GM10266 (cell line): ENCODE data around the gene COX14.

Experiments used
- DNase-seq: peaks from one replicate; pipeline ENCODE4 v3.0.0; 2012; ENCODE audit errors: extremely low spot score
- TF ChIP-seq, protein P1 (sequence below): IDR thresholded peaks from 2 replicates; pipeline ENCODE4 v1.5.1; 2012; ENCODE audit warnings: mild to moderate bottlenecking, low read depth; ENCODE audit not compliant: control insufficient read depth, insufficient read depth; ENCODE audit errors: missing control alignments

The COX14 gene

DNA sequence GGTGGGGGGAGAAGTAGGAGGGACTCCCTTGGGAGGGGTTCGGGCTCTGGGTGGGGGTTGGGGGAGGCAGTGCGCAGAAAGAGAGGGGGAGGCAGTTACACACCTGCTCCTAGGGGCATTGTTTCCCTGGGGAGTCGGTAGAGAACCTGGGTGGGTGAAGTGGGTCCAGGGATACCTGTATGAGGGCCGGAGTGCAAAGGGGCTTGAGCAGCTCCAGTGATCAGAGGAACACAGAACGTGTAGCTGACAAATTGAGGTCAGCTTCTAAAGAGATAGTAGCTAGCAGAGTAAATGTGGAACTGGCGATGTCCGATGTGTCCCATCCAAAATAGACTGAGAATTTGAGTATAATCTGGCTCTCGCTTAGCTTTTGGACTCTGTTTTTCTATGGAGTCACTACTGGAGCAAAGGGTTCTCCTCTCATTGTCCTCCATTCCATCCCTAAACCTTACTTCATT lies 26.4 kb upstream of the COX14 start:
- TF ChIP-seq, protein P1, sequence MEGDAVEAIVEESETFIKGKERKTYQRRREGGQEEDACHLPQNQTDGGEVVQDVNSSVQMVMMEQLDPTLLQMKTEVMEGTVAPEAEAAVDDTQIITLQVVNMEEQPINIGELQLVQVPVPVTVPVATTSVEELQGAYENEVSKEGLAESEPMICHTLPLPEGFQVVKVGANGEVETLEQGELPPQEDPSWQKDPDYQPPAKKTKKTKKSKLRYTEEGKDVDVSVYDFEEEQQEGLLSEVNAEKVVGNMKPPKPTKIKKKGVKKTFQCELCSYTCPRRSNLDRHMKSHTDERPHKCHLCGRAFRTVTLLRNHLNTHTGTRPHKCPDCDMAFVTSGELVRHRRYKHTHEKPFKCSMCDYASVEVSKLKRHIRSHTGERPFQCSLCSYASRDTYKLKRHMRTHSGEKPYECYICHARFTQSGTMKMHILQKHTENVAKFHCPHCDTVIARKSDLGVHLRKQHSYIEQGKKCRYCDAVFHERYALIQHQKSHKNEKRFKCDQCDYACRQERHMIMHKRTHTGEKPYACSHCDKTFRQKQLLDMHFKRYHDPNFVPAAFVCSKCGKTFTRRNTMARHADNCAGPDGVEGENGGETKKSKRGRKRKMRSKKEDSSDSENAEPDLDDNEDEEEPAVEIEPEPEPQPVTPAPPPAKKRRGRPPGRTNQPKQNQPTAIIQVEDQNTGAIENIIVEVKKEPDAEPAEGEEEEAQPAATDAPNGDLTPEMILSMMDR = no peak
- DNase-seq = no peak

DNA sequence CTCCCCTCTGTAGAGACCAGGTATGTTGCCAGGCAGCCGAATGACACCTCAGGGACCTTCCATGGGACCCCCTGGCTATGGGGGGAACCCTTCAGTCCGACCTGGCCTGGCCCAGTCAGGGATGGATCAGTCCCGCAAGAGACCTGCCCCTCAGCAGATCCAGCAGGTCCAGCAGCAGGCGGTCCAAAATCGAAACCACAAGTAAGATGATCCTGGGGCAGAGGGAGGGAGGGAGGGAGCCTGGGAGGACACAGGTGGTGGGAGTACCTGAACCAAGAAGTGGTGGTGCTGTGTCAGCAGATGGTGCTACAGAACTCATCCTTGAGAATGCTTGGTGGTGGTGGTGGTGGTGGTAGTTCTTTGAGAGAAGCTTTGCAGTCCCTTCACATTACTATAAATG lies 25.9 kb upstream of the COX14 start:
- TF ChIP-seq, protein P1 = no peak
- DNase-seq = no peak

DNA sequence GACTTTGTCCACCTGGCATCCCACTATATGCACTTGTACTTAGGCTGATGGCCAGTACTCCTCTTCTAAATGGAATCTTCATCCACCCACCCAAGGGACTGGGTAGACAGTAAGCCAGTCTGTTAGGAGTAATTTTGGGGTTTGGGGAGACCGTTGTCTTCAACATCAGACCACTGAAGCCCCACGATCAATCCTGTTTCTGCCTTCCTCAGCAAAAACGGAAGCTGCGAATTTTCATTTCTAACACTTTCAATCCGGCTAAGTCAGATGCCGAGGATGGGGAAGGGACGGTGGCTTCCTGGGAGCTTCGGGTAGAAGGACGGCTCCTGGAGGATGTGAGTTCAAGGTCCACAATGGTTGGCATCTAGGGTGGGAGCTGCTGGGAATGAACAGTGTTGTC lies 24.9 kb upstream of the COX14 start:
- TF ChIP-seq, protein P1 = no peak
- no peak for DNase-seq

DNA sequence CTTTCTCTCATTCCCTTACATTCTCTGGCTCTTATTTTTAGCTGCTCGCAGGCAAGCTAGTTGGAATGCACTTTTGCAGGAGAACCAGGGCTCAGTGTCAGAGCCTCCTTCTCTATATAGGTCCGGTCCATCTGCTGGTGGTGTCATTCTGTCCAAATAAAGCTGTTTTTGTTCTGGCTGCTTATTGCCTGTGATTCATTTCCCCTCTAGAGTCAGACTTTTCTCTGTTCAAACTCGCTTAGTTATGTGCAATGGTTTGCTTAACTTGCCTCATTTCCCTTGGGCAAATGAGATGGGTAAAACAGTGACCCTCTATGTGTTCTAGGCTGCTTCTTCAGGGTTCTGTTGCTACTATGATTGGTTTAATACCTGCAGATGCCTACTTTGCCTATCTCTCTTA lies 24.0 kb upstream of the COX14 start:
- DNase-seq = no peak
- TF ChIP-seq, protein P1 = no peak

DNA sequence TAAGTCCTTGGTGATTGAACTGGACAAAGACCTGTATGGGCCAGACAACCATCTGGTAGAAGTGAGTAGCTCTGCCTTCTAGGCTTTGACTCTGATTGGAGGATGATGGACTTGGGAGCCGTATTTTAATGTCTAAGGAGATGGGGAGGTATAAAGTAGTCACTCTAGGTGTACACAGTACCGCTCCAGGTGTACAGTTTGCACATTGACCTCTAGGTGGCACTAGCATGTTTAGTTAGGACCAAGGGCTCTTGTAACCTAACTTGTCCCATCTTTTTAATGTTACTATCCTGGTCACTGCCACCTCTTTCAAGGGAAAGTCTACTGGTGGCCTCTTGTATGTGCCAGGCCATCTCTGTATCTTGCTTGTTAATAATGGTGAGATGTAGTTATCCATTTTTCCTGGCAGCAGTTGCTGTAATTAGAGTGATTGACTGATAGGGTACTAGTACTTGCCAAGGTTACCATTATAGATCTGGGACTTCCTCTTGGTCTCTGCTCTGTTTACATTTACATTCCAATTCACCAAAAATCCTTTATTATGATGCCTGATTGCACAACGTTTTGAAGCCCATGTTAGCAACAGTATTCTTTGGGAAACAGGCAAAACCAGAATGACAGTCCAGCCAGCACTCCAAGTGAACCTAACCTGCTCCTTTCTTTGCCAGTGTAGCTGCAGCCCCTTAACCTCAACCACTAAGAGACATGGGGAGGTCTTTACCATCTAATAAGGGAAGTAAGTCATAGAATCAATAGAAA lies 23.3 kb upstream of the COX14 start:
- peak; percentile 78 for DNase-seq
- TF ChIP-seq, protein P1 = peak; percentile 83

DNA sequence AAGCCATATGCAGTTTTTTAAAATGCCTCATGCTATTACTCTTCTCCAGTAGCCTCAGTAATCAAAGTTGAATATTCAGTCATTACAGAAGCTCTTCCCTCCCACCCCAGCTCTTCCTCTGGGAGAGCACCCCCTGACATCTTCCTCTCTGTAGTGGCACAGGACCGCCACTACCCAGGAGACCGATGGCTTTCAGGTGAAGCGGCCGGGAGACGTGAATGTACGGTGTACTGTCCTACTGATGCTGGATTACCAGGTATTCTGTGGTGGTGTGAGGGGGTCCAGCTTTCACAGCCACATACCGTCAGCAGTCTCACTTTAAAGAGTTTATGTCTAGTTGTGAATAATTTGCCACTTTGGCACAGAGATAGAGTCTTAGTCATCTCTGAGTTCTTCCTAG lies 22.3 kb upstream of the COX14 start:
- DNase-seq = no peak

DNA sequence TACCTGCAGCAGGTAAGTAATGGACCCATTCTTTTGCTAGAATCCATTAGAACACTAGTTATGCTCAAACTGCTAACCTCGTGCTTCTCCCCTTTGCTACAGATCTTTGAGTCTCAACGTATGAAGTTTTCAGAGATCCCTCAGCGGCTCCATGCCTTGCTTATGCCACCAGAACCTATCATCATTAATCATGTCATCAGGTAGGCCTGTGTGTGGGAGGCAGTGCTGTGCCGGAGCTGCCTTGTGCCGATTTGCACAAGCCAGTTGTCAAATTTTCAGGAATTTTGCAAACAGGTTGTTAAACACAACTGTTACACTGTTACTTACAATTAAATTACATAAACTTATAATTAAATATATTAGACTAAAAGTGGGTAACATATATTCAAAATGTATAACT lies 21.6 kb upstream of the COX14 start:
- DNase-seq = no peak
- TF ChIP-seq, protein P1 = no peak

More for the DNA sequence above, 22.3 kb upstream of the COX14 start:
- TF ChIP-seq, protein P1 = no peak
